NAMALWA (cell line): ENCODE results near the gene CTPS2.
"Not testable (repeated sequence)": the region's sequence is repeated elsewhere in the genome, so short reads cannot be mapped to it uniquely, and the experiment has no call there.

Experiments used
- DNase-seq: peaks from one replicate; pipeline ENCODE4 v3.0.0-alpha.2; 2015; ENCODE audit warnings: low spot score

Gene CTPS2

GRCh38 chrX:16712548-16713155 lies at the start of gene CTPS2:
CTPS2 (minus strand) TSS chrX:16712669; CDS start chrX:16702902, 9,767 bp downstream.
- DNase-seq = peak; percentile 63

GRCh38 chrX:16761500-16761899 lies 49.0 kb upstream of the CTPS2 start:
- not testable (repeated sequence) for DNase-seq

- DNase-seq = no peak
Observed at GRCh38 chrX:16756724-16757123, 44.3 kb upstream of the CTPS2 start.

GRCh38 chrX:16754019-16754418 lies 41.5 kb upstream of the CTPS2 start:
- no peak for DNase-seq

GRCh38 chrX:16750136-16750535 lies 37.7 kb upstream of the CTPS2 start:
- no peak for DNase-seq

- DNase-seq = no peak
Observed at GRCh38 chrX:16748425-16748824, 36.0 kb upstream of the CTPS2 start.

GRCh38 chrX:16745659-16746058 lies 33.2 kb upstream of the CTPS2 start:
- DNase-seq = no peak

- DNase-seq = no peak
Observed at GRCh38 chrX:16745102-16745501, 32.6 kb upstream of the CTPS2 start.

GRCh38 chrX:16743604-16744325 lies 31.3 kb upstream of the CTPS2 start:
- DNase-seq = no peak

- DNase-seq = no peak
Observed at GRCh38 chrX:16739574-16739973, 27.1 kb upstream of the CTPS2 start.

- DNase-seq = no peak
Observed at GRCh38 chrX:16737024-16737423, 24.6 kb upstream of the CTPS2 start.

GRCh38 chrX:16733013-16733412 lies 20.5 kb upstream of the CTPS2 start:
- no peak for DNase-seq

- DNase-seq = no peak
Observed at GRCh38 chrX:16730450-16730849, 18.0 kb upstream of the CTPS2 start.

- DNase-seq = no peak
Observed at GRCh38 chrX:16727637-16728036, 15.2 kb upstream of the CTPS2 start.

- DNase-seq = not testable (repeated sequence)
Observed at GRCh38 chrX:16726347-16726988, 14.0 kb upstream of the CTPS2 start.

GRCh38 chrX:16725072-16725471 lies 12.6 kb upstream of the CTPS2 start:
- no peak for DNase-seq

GRCh38 chrX:16722481-16722880 lies 10.0 kb upstream of the CTPS2 start:
- no peak for DNase-seq

- DNase-seq = peak; percentile 93
Observed at GRCh38 chrX:16719334-16720084, 7.0 kb upstream of the CTPS2 start, which contains the start of gene SYAP1. SYAP1 (plus strand) TSS chrX:16719612; CDS start chrX:16719725, 113 bp downstream.

GRCh38 chrX:16718824-16719333 lies 6.4 kb upstream of the CTPS2 start:
- DNase-seq = no peak

GRCh38 chrX:16716451-16716850 lies 4.0 kb upstream of the CTPS2 start:
- not testable (repeated sequence) for DNase-seq

- DNase-seq = not testable (repeated sequence)
Observed at GRCh38 chrX:16715638-16716037, 3.2 kb upstream of the CTPS2 start.

GRCh38 chrX:16714504-16714903 lies 2.0 kb upstream of the CTPS2 start:
- no peak for DNase-seq
